Measurements from ENCODE around the gene C1QTNF5. TPM values are rescaled to one million over a fixed set of nuclear protein-coding genes. Genes with fewer than 3 reads are reported as not detected.

The C1QTNF5 gene
- total RNA-seq, 4 donors from 2014 or later = 44.3 to 52.1 (median 45.6) TPM

- no peak overlapping the region for H3K4me3 ChIP-seq
- no peaks in the 10 kb centered on the region for H3K27me3 ChIP-seq
- H3K9me3 ChIP-seq = no peaks in the 10 kb centered on the region
- no peak for ATAC-seq
- no CpG with 5 or more reads among the region's 10 CpGs for WGBS, 2 donors (ENCODE audit: low coverage in 1 of 2)
- peaks cover 0 to 45% (median 30%) of the 10 kb centered on the region in 3 donors for H3K4me1 ChIP-seq
- TF ChIP-seq POLR2A (IDR thresholded peaks at IDR 0.05) (no peak), POLR2AphosphoS5 (IDR thresholded peaks at IDR 0.05) (no peak), CTCF (IDR thresholded peaks at IDR 0.05) (no peak), EP300 (IDR thresholded peaks at IDR 0.05) (no peak)
- no peak overlapping the region for H3K27ac ChIP-seq
- no peaks in the 10 kb centered on the region for H3K36me3 ChIP-seq
These were observed 1.9 kb upstream of the C1QTNF5 start for GRCh38 chr11:119342362-119343130.

- Histone ChIP-seq H3K9me3 (no peaks in the 10 kb centered on the region), H3K27me3 (no peaks in the 10 kb centered on the region), H3K27ac (no peak overlapping the region), H3K4me1 (peaks cover 0 to 51% (median 33%) of the 10 kb centered on the region in 3 donors), H3K4me3 (no peak overlapping the region), H3K36me3 (peaks cover 0 to 3% of the 10 kb centered on the region in 2 donors)
- ATAC-seq = no peak
- 60 to 77% methylated on average over 2 to 4 of the region's 7 CpGs for WGBS, 2 donors (ENCODE audit: low coverage in 1 of 2)
- TF ChIP-seq POLR2A (IDR thresholded peaks at IDR 0.05) (no peak), EP300 (IDR thresholded peaks at IDR 0.05) (no peak), CTCF (IDR thresholded peaks at IDR 0.05) (no peak)
These were observed 1.3 kb upstream of the C1QTNF5 start for GRCh38 chr11:119342023-119342300.

- Histone ChIP-seq H3K9me3 (no peaks in the 10 kb centered on the region), H3K27ac (peak overlapping the region in 3 of 4 donors; percentile 85 to 92 (median 88)), H3K36me3 (peaks cover 0 to 9% of the 10 kb centered on the region in 2 donors), H3K4me1 (peaks cover 0 to 57% (median 33%) of the 10 kb centered on the region in 3 donors), H3K27me3 (no peaks in the 10 kb centered on the region), H3K4me3 (peak overlapping the region in 1 of 2 donors; percentile 80)
- no peak for ATAC-seq
- TF ChIP-seq CTCF (IDR thresholded peaks at IDR 0.05) (no peak), EP300 (IDR thresholded peaks at IDR 0.05) (no peak), POLR2A (IDR thresholded peaks at IDR 0.05) (no peak), POLR2AphosphoS5 (IDR thresholded peaks at IDR 0.05) (no peak)
- WGBS, 2 donors (ENCODE audit: low coverage in 1 of 2) = 43 to 54% methylated on average over 3 to 5 of the region's 16 CpGs
These were observed 739 bp upstream of the C1QTNF5 start for GRCh38 chr11:119341222-119342022.

GRCh38 chr11:119339589-119340334 lies 921 bp downstream of the C1QTNF5 start:
- H3K27me3 ChIP-seq = no peaks in the 10 kb centered on the region
- H3K4me3 ChIP-seq = peak overlapping the region; percentile 69 to 80
- H3K9me3 ChIP-seq = no peaks in the 10 kb centered on the region
- WGBS, 2 donors (ENCODE audit: low coverage in 1 of 2) = 20% methylated on average over 1 of the region's 86 CpGs; no CpG with 5 or more reads in 1 of the 2 donors
- H3K27ac ChIP-seq = peak overlapping the region; percentile 68 to 92 (median 86)
- TF ChIP-seq POLR2AphosphoS5 (IDR thresholded peaks at IDR 0.05) (no peak), POLR2A (IDR thresholded peaks at IDR 0.05) (peak in 1 of 2 donors; percentile 27), CTCF (IDR thresholded peaks at IDR 0.05) (peak in 3 of 4 experiments; percentile 92 to 98 (median 94))
- ATAC-seq = peak; percentile 71
- peaks cover 0 to 73% (median 43%) of the 10 kb centered on the region in 3 donors for H3K4me1 ChIP-seq
- peaks cover 0 to 19% of the 10 kb centered on the region in 2 donors for H3K36me3 ChIP-seq

Measured in gastroesophageal sphincter (tissue), 4 donors.